Measurements from ENCODE around the gene PPM1F. TPM values are rescaled to one million over a fixed set of nuclear protein-coding genes. Genes with fewer than 3 reads are reported as not detected.

PPM1F gene
- polyA plus RNA-seq, 2 of the 4 experiments (the other 2 are of a cell fraction) = 11.0 to 14.2 TPM

- Histone ChIP-seq H3K9me3 (no peaks in the 10 kb centered on the region), H3K4me3 (no peak overlapping the region), H3K4me1 (no peaks in the 10 kb centered on the region), H3K4me2 (no peak overlapping the region), H3K27ac (no peak overlapping the region)
- ATAC-seq (no peak), FAIRE-seq (no peak), DNase-seq (ENCODE audit: low read depth in 1 of 2, low spot score in 1 of 2) (no peak)
- ChIA-PET POLR2A (no interaction called here), CTCF (interaction anchor here (2.4 kb wide), 1 partner anchor 19 kb away, joined by 10 read pairs; no protein-coding TSS in a partner anchor)
- 38% methylated on average over 5 of the region's 5 CpGs for WGBS (ENCODE audit: missing lambda C conversion rate)
- TF ChIP-seq ATOH8 (CRISPR knock-in tag; IDR thresholded peaks at IDR 0.05; ENCODE audit: low read depth) = no peak
- TF ChIP-seq HDAC2 (IDR thresholded peaks at IDR 0.05) = no peak
- TF ChIP-seq MAZ (IDR thresholded peaks at IDR 0.05; ENCODE audit: borderline replicate concordance, low read depth, low read length) = no peak
- TF ChIP-seq FOSL2 (IDR thresholded peaks at IDR 0.05) = no peak
- TF ChIP-seq FOSL2 (CRISPR knock-in tag; IDR thresholded peaks at IDR 0.05) = no peak
- TF ChIP-seq ESRRA (IDR thresholded peaks at IDR 0.05; ENCODE audit: borderline replicate concordance, low read length) = no peak
- TF ChIP-seq PBX3 (IDR thresholded peaks at IDR 0.05) = no peak
- TF ChIP-seq JUN (IDR thresholded peaks at IDR 0.05) = no peak
- TF ChIP-seq RFX5 (IDR thresholded peaks at IDR 0.05) = no peak
- TF ChIP-seq PHF8 (IDR thresholded peaks at IDR 0.05; ENCODE audit: borderline replicate concordance, low read depth) = no peak
- TF ChIP-seq SREBF2 (IDR thresholded peaks at IDR 0.05) = no peak
Measured at GRCh38 chr22:21991774-21992173, 39.1 kb upstream of the PPM1F start.

DNA sequence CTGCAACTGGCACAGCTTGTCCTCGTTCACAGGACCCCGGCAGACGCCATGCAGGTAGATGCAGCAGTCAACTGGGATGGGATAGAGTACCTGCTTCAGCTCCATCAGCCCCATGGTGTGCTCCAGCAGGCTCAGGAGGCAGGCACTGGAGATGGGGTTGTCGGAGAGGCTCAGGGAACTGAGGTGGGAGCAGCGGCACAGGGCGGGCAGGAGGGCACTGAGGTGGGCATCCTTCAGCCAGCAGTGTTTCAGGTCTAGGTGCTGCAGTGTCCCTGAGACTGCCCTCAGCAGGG, 38.6 kb upstream of the PPM1F start:
- CTCF ChIA-PET = interaction anchor here (1.1 to 2.4 kb wide), 2 partner anchors 19 to 53 kb away, joined by 3 to 10 read pairs; no protein-coding TSS in a partner anchor
- no peak for FAIRE-seq

DNA sequence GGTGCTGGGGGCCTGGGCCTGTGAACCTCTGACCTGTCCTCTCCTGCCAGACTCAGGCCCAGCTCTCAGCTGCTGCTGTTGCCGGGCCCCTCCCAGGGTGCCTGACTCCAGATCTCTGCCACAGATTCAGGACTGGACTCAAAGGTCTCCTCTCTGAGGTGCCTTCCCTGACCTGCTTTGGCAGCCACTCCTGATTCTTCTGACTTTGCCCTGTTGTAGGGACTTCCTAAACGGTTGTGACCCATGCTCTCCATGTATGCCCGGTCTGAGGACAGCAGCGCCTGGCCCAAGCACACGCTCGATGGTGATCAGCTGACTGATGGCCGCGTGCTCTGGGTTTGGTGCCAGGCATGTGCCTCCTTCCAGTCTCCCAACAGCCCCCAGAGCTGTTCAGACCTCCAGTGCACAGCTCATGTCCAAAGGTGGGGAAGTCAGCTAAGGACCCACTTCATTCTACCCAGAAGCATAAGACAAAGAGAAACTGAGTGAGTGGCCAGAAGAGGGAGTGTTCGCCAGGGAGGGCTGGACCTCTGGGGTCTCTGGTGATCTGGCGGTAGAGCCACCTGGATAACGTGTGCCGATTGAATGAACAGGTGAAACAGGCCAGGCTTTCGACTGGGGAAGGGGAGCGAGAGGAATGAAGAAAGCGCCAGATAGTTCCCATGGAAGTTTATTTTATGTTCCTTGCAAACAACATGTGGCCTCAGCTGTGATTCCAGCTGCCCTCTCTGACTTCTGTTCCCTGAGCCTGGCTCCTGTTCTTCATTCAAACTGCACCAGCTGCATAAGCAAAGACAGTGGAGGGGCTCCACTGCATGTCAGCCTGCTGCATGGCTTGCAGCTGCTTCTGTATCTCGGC, 38.0 kb upstream of the PPM1F start:
- Histone ChIP-seq H3K9me3 (no peaks in the 10 kb centered on the region), H3K27ac (no peak overlapping the region), H3K4me2 (no peak overlapping the region), H3K4me3 (no peak overlapping the region), H3K4me1 (no peaks in the 10 kb centered on the region)
- WGBS (ENCODE audit: missing lambda C conversion rate) = 75% methylated on average over 8 of the region's 16 CpGs
- no peak for ATAC-seq
- FAIRE-seq = no peak
- ChIA-PET POLR2A (no interaction called here), CTCF (interaction anchor here (1.1 to 2.4 kb wide), 2 partner anchors 18 to 52 kb away, joined by 3 to 10 read pairs; no protein-coding TSS in a partner anchor)
- no peak for DNase-seq (ENCODE audit: low read depth in 1 of 2, low spot score in 1 of 2)
- no peak for TF ChIP-seq TFCP2L1 (CRISPR knock-in tag; IDR thresholded peaks at IDR 0.05)
- TF ChIP-seq, protein P1, sequence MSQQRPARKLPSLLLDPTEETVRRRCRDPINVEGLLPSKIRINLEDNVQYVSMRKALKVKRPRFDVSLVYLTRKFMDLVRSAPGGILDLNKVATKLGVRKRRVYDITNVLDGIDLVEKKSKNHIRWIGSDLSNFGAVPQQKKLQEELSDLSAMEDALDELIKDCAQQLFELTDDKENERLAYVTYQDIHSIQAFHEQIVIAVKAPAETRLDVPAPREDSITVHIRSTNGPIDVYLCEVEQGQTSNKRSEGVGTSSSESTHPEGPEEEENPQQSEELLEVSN (IDR thresholded peaks at IDR 0.05; ENCODE audit: borderline replicate concordance, low read depth) = no peak
- TF ChIP-seq CTCF (IDR thresholded peaks at IDR 0.05) = no peak
- TF ChIP-seq PBX3 (IDR thresholded peaks at IDR 0.05) = no peak
- TF ChIP-seq USF2 (IDR thresholded peaks at IDR 0.05) = no peak
- TF ChIP-seq JUN (IDR thresholded peaks at IDR 0.05) = no peak
- no peak for TF ChIP-seq EHF (CRISPR knock-in tag; IDR thresholded peaks at IDR 0.05)
- no peak for TF ChIP-seq RNF2 (IDR thresholded peaks at IDR 0.05; ENCODE audit: borderline replicate concordance, low read depth)
- TF ChIP-seq, protein P2, sequence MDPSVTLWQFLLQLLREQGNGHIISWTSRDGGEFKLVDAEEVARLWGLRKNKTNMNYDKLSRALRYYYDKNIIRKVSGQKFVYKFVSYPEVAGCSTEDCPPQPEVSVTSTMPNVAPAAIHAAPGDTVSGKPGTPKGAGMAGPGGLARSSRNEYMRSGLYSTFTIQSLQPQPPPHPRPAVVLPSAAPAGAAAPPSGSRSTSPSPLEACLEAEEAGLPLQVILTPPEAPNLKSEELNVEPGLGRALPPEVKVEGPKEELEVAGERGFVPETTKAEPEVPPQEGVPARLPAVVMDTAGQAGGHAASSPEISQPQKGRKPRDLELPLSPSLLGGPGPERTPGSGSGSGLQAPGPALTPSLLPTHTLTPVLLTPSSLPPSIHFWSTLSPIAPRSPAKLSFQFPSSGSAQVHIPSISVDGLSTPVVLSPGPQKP (IDR thresholded peaks at IDR 0.05; ENCODE audit: low read depth, low read length) = no peak
- no peak for TF ChIP-seq SMC3 (IDR thresholded peaks at IDR 0.05)
- no peak for TF ChIP-seq MAX (IDR thresholded peaks at IDR 0.05)

More for the DNA sequence above, 38.6 kb upstream of the PPM1F start:
- POLR2A ChIA-PET = no interaction called here
- Histone ChIP-seq H3K9me3 (no peaks in the 10 kb centered on the region), H3K4me2 (no peak overlapping the region), H3K4me3 (no peak overlapping the region), H3K4me1 (no peaks in the 10 kb centered on the region), H3K27ac (no peak overlapping the region)
- TF ChIP-seq POLR2AphosphoS2 (conservative IDR thresholded peaks at IDR 0.05; ENCODE audit: low read length) (no peak), HES2 (IDR thresholded peaks at IDR 0.05) (no peak), EHMT2 (IDR thresholded peaks at IDR 0.05; ENCODE audit: low read depth) (no peak), MYC (IDR thresholded peaks at IDR 0.05; ENCODE audit: borderline replicate concordance, low read length) (no peak), RFX5 (IDR thresholded peaks at IDR 0.05) (no peak), HEYL (CRISPR knock-in tag; IDR thresholded peaks at IDR 0.05) (no peak), ESRRA (IDR thresholded peaks at IDR 0.05; ENCODE audit: borderline replicate concordance, low read length) (no peak), FOSB (CRISPR knock-in tag; IDR thresholded peaks at IDR 0.05) (no peak), FOSL2 (IDR thresholded peaks at IDR 0.05) (no peak), FOSL2 (CRISPR knock-in tag; IDR thresholded peaks at IDR 0.05) (no peak), PHF8 (IDR thresholded peaks at IDR 0.05; ENCODE audit: borderline replicate concordance, low read depth) (no peak), JUN (IDR thresholded peaks at IDR 0.05) (no peak), FOXS1 (CRISPR knock-in tag; IDR thresholded peaks at IDR 0.05) (no peak)
- no CpG with 5 or more reads among the region's 6 CpGs for WGBS (ENCODE audit: missing lambda C conversion rate)
- DNase-seq (ENCODE audit: low read depth in 1 of 2, low spot score in 1 of 2) = no peak
- no peak; a peak in 1 of 6 replicates for ATAC-seq
